CD4-positive, alpha-beta T cell treated with Interleukin-1 beta for 1 hour (primary cell): ENCODE data around the gene RIPPLY3.
"Not testable (repeated sequence)": the region's sequence is repeated elsewhere in the genome, so short reads cannot be mapped to it uniquely, and the experiment has no call there.

Experiments used
- DNase-seq, 2 donors: peaks; one replicate each; pipeline ENCODE4 v3.0.0-alpha.2; 2020 to 2022

RIPPLY3 gene

DNA sequence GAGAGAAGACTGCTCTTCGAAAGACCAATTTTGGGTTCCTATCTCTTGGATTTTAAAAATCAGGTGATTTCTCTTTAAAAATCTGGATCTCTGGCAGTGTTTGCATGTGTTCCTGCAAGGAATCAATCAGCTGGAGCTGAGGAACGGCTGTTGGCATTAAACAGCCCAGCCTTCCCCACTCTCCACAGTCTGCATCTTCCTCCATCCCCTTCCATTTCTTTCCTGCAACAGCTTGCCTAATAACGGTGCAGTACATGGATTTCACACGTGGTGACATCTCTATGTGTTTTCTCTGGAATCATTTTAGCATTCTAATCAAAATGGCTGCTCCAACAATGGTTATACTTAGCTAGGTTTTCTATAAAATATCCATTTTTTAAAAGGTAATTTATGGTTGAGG lies 20.0 kb downstream of the RIPPLY3 start:
- no peak for DNase-seq

- DNase-seq: no peak
Observed at GRCh38 chr21:37028570-37028969, 22.1 kb downstream of the RIPPLY3 start.

DNA sequence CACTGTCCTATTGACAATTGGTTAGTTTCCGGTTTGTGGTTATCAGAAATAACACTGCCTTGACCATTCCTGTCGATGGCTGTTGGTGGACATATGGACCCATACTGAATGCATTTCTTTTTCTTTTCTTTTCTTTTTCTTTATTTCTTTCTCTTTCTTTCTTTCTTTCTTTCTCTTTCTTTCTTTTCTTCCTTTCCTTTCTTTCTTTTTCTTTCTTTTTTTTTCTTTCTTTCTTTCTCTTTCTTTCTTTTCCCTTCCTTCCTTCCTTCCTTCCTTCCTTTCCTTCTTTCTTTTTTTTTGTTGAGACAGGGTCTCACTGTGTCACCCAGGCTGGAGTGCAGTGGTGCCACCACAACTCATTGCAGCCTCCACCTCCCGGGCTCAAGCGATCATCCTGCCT lies 24.4 kb downstream of the RIPPLY3 start:
- no peak for DNase-seq

DNA sequence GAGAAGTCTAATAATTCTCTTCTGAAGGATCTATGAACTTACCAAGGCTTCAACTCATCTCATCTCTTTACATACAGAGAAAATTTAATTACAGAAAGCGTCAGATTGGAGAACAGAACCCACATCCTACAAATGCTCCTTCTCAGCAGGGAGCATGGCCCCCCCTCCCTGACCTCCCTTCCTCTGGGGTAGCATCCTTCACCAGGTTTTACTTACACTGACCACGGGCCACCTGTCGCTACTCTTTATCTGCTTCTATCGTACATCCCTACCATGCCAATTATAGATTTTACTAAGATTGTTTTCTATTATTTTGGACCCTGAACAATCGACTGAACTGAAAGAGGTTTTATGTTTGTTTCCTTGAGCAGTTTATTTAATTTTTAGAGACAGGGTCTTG lies 25.8 kb downstream of the RIPPLY3 start:
- DNase-seq: no peak

DNA sequence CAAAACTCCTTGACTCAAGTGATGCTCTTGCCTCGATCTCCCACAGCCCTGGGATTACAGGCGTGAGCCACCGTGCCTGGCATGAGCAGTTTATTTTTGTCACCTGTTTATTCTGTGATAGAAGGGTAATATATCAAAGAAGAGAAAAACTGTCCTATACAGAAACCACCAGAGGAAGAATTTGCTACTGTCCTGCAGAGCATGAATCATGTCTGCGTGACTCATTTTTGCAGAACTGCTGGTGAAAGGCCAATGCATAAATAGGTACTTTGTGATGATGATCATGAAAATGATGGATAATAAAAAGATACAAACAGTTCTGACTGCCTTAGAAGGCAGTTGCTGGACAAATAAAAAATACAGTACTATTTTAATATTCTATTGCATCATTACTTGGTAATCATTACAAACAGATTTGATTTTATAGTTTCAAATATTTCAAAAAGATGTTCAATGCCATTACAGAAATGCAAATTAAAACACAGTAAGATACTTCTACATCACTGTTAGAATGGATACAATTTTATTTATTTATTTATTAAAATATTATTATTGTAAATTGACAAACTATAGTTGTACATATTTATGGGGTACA lies 26.5 kb downstream of the RIPPLY3 start:
- no peak for DNase-seq

DNA sequence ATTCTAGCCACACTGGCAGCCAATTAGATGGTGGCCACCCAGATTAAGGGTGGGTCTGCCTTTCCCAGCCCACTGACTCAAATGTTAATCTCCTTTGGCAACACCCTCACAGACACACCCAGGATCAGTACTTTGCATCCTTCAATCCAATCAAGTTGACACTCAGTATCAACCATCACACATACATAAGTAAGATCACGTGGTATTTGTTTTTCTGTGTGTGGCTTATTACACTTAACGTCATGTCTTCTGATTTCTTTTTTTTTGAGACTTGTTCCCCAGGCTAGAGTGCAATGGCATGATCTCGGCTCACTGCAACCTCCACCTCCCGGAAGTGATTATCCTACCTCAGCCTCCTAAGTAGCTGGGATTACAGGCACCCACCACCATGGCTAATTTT lies 27.9 kb downstream of the RIPPLY3 start:
- DNase-seq: not testable (repeated sequence)

- no peak for DNase-seq
Observed at GRCh38 chr21:37036177-37036576, 29.7 kb downstream of the RIPPLY3 start.

DNA sequence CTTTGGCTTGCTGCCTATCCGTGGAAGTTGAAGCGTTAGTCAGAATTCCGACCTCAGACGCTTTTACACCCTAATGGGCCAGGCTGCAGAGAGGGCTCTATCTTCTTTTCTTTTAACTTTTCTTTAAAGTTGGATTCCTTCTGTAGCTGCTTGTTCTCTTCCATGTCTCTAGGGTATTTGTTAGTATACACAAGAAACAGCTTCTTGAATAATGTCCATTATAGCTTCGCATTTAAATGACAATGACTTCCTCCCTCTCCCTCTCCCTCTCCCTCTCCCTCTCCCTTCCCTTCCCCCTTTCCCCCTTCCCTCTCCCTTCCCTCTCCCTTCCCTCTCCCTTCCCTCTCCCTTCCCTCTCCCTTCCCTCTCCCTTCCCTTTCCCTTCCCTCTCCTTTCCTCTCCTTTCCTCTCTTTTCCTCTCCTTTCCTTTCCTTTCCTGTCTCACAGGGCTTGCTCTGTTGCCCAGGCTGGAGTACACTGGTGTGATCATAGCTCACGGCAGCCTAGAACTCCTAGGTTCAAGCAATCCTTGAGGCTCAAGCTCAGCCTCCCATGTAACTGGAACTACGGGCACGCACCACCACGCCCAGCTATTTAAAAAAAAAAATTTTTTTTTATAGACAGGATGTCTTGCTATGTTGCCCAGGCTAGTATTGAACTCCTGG lies 33.0 kb downstream of the RIPPLY3 start:
- no peak for DNase-seq

DNA sequence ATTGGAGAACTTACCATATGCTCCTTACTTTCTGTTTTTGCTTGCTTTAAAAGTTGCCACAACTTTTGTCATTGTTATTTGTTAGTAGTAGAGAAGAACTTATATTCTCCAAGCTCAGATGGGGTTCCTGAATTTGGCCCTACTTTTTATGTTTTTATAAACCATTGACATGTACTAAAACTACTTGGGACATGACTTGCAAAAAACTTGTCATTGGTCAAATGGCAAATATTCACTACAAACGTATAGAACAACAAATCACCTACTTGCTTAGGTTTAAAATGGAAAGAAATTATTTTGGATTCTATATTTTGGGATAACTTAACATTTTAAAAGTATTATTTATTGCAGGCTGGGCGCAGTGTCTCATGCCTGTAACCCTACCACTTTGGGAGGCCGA lies 33.7 kb downstream of the RIPPLY3 start:
- DNase-seq: no peak

GRCh38 chr21:37041706-37042271 lies 35.3 kb downstream of the RIPPLY3 start:
- no peak for DNase-seq

- DNase-seq: no peak
Observed at GRCh38 chr21:37043818-37044217, 37.3 kb downstream of the RIPPLY3 start.

GRCh38 chr21:37044643-37045042 lies 38.1 kb downstream of the RIPPLY3 start:
- no peak for DNase-seq

GRCh38 chr21:37045149-37045548 lies 38.6 kb downstream of the RIPPLY3 start:
- DNase-seq: peak; percentile 2 to 5

DNA sequence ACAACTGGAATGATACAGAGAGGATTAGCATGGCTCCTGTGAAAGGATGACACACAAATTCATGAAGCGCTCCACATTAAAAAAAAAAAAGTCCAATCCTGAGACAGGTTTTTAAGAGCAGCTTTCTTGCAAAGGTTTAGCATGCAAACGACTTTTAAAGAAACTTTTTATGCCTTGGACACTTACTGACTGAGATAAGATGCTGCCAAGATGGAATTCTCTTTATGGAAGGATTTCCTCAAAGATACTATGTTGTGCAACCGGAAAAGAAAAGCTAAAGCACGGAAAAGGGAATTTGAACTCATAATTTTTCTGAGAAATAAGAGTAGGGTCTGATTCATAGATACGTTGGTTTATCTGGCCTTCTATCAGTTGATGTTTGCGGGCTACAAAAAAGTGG lies 39.1 kb downstream of the RIPPLY3 start:
- no peak for DNase-seq

DNA sequence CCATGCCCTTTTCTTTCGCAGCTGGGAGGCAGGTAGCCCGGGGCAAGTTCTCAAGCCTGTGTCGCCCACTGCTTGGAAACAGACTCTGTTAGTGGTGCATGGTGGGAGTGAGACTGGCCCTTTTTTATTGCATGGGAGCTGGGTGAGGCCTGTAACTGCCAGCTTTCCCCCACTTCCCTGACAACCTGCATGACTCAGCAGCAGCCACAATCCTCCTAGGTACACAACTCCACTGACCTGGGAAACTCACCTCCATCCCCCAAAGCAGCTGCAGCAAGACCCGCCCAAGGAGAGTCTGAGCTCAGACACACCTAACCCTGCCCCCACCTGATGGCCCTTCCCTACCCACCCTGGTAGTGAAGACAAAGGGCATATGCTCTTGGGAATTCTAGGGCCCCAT lies 40.6 kb downstream of the RIPPLY3 start:
- DNase-seq: no peak

GRCh38 chr21:37049741-37050140 lies 43.2 kb downstream of the RIPPLY3 start:
- DNase-seq: not testable (repeated sequence)

- no peak for DNase-seq
Observed at GRCh38 chr21:37055271-37055855, 48.9 kb downstream of the RIPPLY3 start.

- DNase-seq: no peak
Observed at GRCh38 chr21:37057614-37058013, 51.1 kb downstream of the RIPPLY3 start.

DNA sequence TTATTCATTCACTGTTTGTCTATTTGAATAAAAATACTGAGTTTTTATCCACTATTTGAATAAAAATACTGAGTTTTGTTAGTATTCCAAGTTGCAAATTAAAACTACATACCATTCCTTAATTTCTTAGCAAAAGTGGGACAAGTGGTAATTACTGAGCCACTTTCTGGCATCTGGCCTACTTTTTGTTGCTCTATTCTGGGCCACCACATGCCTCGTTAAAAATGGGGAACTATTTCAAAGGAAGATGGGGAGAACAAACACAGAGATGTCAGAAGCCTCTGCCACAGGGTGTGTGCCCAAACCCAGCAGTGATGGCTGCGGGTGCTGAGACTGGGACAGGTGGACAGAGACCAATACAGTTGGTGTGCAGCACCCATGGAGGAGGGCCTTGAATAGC lies 51.8 kb downstream of the RIPPLY3 start:
- DNase-seq: no peak

DNA sequence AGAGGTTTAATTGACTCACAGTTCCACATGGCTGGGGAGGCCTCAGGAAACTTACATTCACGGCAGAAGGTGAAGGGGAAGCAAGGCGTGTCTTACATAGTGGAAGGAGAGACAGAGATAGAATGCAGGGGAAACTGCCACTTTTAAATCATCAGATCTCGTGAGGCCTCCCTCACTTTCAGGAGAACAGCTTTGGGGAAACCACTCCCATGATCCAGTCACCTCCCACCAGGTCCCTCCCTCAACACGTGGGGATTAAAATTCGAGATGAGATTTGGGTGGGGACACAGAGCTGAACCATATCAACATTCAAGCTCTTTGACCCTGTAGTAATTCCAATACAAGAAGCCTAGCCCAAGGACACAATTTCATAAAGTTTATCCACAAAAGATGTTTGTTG lies 52.7 kb downstream of the RIPPLY3 start:
- no peak for DNase-seq

DNA sequence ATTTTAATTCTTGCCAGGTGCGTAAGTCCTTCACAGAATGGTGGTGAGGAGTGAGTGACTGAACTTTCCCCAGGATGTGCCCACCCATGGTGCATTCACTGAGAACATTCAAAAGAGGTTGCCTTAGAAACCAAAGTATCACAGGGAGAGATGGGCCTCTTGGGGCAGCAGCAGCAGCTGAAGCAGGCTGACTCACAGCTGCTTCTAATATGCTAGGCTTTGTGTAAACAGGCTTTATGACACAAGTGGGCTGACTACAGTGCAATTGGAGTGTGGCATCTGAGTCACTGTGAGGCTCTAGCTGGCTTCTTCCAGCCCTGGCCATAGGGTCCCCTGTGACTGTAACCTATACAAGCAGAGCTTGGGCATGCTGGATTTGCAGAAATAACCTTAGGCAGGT lies 53.8 kb downstream of the RIPPLY3 start:
- no peak for DNase-seq

GRCh38 chr21:37061926-37062592 lies 55.6 kb downstream of the RIPPLY3 start:
- DNase-seq: no peak

DNA sequence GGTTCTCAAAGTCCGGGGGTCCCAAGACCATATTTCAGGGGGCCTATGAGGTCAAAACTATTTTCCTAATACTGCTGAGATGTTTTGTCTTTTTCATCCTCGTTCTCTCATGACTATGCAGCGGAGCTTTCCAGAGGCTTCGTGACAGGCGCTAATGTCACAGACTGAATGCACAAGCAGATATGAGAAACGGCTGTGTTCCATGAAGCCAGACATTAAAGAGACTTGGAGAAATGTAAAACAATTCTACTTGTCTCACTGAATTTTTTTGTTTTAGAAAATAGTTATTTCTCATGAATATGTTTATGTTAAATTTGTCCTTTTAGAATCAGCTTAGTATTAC lies 56.1 kb downstream of the RIPPLY3 start:
- no peak for DNase-seq

- no peak for DNase-seq
Observed at GRCh38 chr21:37063433-37063832, 56.9 kb downstream of the RIPPLY3 start.
